Keratinocyte (primary cell): Measurements from ENCODE around the gene SIPA1L2. TPM values are rescaled to one million over a fixed set of nuclear protein-coding genes. Genes with fewer than 3 reads are reported as not detected.

Experiments
- DNase-seq: peaks from one replicate; pipeline ENCODE4 v3.0.0-alpha.2; 2011; ENCODE audit warnings: low read depth, missing footprints, low spot score
- FAIRE-seq: peaks from 2 replicates; lab custom pipeline; 2011; peaks lifted over from hg19 to GRCh38; lab: Jason Lieb, UNC
- H2AFZ ChIP-seq: 2 replicates; pipeline ENCODE4 v1.6.0; 2012; ENCODE audit warnings: low read length, control low read depth, inconsistent platforms; ENCODE audit not compliant: control insufficient read depth
- H3K27ac ChIP-seq: 2 replicates; pipeline ENCODE4 v1.5.1; 2011; ENCODE audit warnings: low read length; ENCODE audit not compliant: control insufficient read depth, insufficient read depth
- H3K27me3 ChIP-seq: 3 replicates; pipeline ENCODE4 v1.6.0; 2011; ENCODE audit warnings: low read length; ENCODE audit not compliant: control insufficient read depth, insufficient read depth; ENCODE audit errors: extremely low read depth
- H3K36me3 ChIP-seq, 2 experiments: 2 replicates in 1 of 2; 3 replicates in 1 of 2; pipeline ENCODE4 v1.5.1; 2011; ENCODE audit warnings: low read length in 2 of 2, mild to moderate bottlenecking in 1 of 2; ENCODE audit not compliant: control insufficient read depth in 2 of 2, insufficient read depth in 2 of 2; ENCODE audit errors: extremely low read depth in 1 of 2
- H3K4me1 ChIP-seq: 3 replicates; pipeline ENCODE4 v1.5.1; 2011; ENCODE audit warnings: low read length; ENCODE audit not compliant: control insufficient read depth, insufficient read depth; ENCODE audit errors: extremely low read depth
- H3K4me2 ChIP-seq: 3 replicates; pipeline ENCODE4 v1.6.0; 2011; ENCODE audit warnings: low read depth, low read length; ENCODE audit not compliant: control insufficient read depth, insufficient read depth; ENCODE audit errors: extremely low read depth
- H3K4me3 ChIP-seq, 3 experiments: fragments of 200-600 bp in 1 of 3; sonication (generic) in 1 of 3; 2 replicates in 2 of 3; 3 replicates in 1 of 3; pipeline ENCODE4 v1.5.1; 2011 to 2016; ENCODE audit warnings: low read length in 3 of 3, mild to moderate bottlenecking in 3 of 3, control low read depth in 2 of 3, inconsistent platforms in 1 of 3, low read depth in 1 of 3, mixed read lengths in 1 of 3, mixed run types in 1 of 3, moderate library complexity in 1 of 3; ENCODE audit not compliant: control insufficient read depth in 2 of 3, insufficient read depth in 2 of 3; ENCODE audit errors: extremely low read depth in 1 of 3
- H3K79me2 ChIP-seq: 2 replicates; pipeline ENCODE4 v1.6.0; 2012; ENCODE audit warnings: low read length; ENCODE audit not compliant: control insufficient read depth, insufficient read depth
- H3K9ac ChIP-seq: 3 replicates; pipeline ENCODE4 v1.6.0; 2011; ENCODE audit warnings: low read length; ENCODE audit not compliant: control insufficient read depth, insufficient read depth; ENCODE audit errors: extremely low read depth
- H3K9me1 ChIP-seq: 3 replicates; pipeline ENCODE4 v1.6.0; 2011; ENCODE audit warnings: low read length; ENCODE audit not compliant: control insufficient read depth, insufficient read depth; ENCODE audit errors: extremely low read depth
- H3K9me3 ChIP-seq: 2 replicates; pipeline ENCODE4 v1.5.1; 2012; ENCODE audit warnings: low read depth, low read length; ENCODE audit not compliant: control insufficient read depth
- H4K20me1 ChIP-seq: 3 replicates; pipeline ENCODE4 v1.6.0; 2011; ENCODE audit warnings: low read length; ENCODE audit not compliant: control insufficient read depth, insufficient read depth; ENCODE audit errors: extremely low read depth
- EZH2 ChIP-seq: IDR thresholded peaks from one replicate; pipeline ENCODE4 v1.6.1; 2012; ENCODE audit warnings: inconsistent platforms, mild to moderate bottlenecking, low read length, moderate library complexity
- dilution Hi-C: fragments of 300-500 bp; cut with MboI; formaldehyde crosslinking; loops from one replicate; pipeline ENCODE4 v1.7.0; 2020; ENCODE audit warnings: low sequenced_read_pairs; ENCODE audit not compliant: extremely low pct_ligation_motif_present
- polyA plus RNA-seq, 5 experiments: library from polyadenylated mRNA; depleted of rRNA in 3 of 5; stranded (reverse) in 3 of 5; stranded (forward) in 1 of 5; unstranded in 1 of 5; fragments of >200 nt; gene quantifications; 1 replicate in 1 of 5; 2 replicates in 3 of 5; 3 replicates in 1 of 5; pipeline versions ENCODE4 v1.2.1 to v1.2.3, GENCODE V29; 2011 to 2012; ENCODE audit warnings: missing spikeins in 2 of 5, low read depth in 1 of 5, low replicate concordance in 1 of 5
- TF ChIP-seq, protein P1 (sequence below), 3 experiments: IDR thresholded peaks in 1 of 3; conservative IDR thresholded peaks in 1 of 3; optimal IDR thresholded peaks in 1 of 3; 2 replicates in 2 of 3; 3 replicates in 1 of 3; pipeline versions ENCODE3 to v1.5.1; 2011; ENCODE audit warnings: low read length in 3 of 3, mild to moderate bottlenecking in 3 of 3, moderate library complexity in 2 of 3, control low read depth in 1 of 3, inconsistent platforms in 1 of 3; ENCODE audit not compliant: insufficient read depth in 2 of 3; ENCODE audit errors: extremely low read depth in 1 of 3

SIPA1L2 gene
- polyA plus RNA-seq, 1 donor (not counting 4 experiments of a cell fraction or from before 2014, with no cell fraction given), result 2.1 TPM

DNA sequence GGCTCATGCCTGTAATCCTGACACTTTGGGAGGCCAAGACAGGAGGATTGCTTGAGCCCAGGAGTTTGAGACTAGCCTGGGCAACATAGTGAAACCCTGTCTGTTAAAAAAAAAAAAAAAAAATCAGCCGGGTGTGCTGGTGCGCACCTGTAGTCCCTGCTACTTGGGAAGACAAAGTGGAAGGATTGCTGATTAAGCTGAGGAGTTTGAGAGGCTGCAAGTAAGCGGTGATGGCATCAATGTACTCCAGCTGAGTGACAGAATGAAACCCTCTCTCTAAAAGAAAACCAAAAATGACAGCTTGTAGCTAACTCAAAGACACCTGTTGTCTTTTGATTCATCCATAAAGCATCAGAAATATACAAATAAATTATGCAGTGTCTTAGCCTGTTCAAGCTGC lies 31.8 kb downstream of the SIPA1L2 start:
- Histone ChIP-seq H3K9me1 (no peaks in the 10 kb centered on the region), H3K9ac (no peak overlapping the region), H3K27me3 (no peaks in the 10 kb centered on the region), H2AFZ (no peak overlapping the region), H3K4me2 (no peak overlapping the region), H3K79me2 (no peaks in the 10 kb centered on the region), H3K36me3 (no peaks in the 10 kb centered on the region), H3K4me3 (no peak overlapping the region), H3K9me3 (no peaks in the 10 kb centered on the region), H3K4me1 (peaks cover 14% of the 10 kb centered on the region), H4K20me1 (no peaks in the 10 kb centered on the region), H3K27ac (no peak overlapping the region)
- TF ChIP-seq, protein P1, sequence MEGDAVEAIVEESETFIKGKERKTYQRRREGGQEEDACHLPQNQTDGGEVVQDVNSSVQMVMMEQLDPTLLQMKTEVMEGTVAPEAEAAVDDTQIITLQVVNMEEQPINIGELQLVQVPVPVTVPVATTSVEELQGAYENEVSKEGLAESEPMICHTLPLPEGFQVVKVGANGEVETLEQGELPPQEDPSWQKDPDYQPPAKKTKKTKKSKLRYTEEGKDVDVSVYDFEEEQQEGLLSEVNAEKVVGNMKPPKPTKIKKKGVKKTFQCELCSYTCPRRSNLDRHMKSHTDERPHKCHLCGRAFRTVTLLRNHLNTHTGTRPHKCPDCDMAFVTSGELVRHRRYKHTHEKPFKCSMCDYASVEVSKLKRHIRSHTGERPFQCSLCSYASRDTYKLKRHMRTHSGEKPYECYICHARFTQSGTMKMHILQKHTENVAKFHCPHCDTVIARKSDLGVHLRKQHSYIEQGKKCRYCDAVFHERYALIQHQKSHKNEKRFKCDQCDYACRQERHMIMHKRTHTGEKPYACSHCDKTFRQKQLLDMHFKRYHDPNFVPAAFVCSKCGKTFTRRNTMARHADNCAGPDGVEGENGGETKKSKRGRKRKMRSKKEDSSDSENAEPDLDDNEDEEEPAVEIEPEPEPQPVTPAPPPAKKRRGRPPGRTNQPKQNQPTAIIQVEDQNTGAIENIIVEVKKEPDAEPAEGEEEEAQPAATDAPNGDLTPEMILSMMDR (optimal IDR thresholded peaks at IDR 0.05 in 1 of 3, IDR thresholded peaks at IDR 0.05 in 1 of 3, conservative IDR thresholded peaks at IDR 0.05 in 1 of 3; ENCODE audit: extremely low read depth in 1 of 3, insufficient read depth in 2 of 3, low read length in 3 of 3), result no peak
- no peak for TF ChIP-seq EZH2
- dilution Hi-C loops, result no loop called here
- no peak for DNase-seq
- FAIRE-seq, result no peak

DNA sequence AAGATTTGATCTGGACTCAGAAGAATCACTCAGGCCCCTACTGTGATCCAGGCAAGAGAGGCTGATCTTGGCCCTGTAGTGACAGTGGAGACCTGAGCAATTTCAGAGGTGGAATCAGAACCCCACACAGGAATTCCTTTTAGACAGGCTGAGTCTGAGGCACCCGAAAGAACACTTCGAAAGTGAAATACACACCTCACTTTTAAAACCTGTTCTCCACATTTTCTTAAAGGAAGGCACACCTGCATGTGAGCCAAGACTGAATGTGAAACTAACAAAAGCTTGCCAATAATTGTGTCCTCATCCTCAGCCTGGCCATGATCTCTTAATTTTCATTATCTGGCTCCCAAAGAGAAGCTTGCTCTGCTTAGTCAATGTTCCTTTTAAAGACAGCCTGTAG lies 32.2 kb downstream of the SIPA1L2 start:
- no peaks in the 10 kb centered on the region for H4K20me1 ChIP-seq
- no peak overlapping the region for H3K4me2 ChIP-seq
- FAIRE-seq, result no peak
- DNase-seq, result no peak
- H3K36me3 ChIP-seq, result no peaks in the 10 kb centered on the region
- no peak overlapping the region for H3K4me3 ChIP-seq
- H3K9me3 ChIP-seq, result no peaks in the 10 kb centered on the region
- no peaks in the 10 kb centered on the region for H3K79me2 ChIP-seq
- no peak overlapping the region for H2AFZ ChIP-seq
- H3K9me1 ChIP-seq, result no peaks in the 10 kb centered on the region
- no peaks in the 10 kb centered on the region for H3K27me3 ChIP-seq
- no peak overlapping the region for H3K27ac ChIP-seq
- H3K4me1 ChIP-seq, result peaks cover 14% of the 10 kb centered on the region
- dilution Hi-C loops, result no loop called here
- H3K9ac ChIP-seq, result no peak overlapping the region
- no peak for TF ChIP-seq EZH2
- TF ChIP-seq, protein P1 (optimal IDR thresholded peaks at IDR 0.05 in 1 of 3, IDR thresholded peaks at IDR 0.05 in 1 of 3, conservative IDR thresholded peaks at IDR 0.05 in 1 of 3; ENCODE audit: extremely low read depth in 1 of 3, insufficient read depth in 2 of 3, low read length in 3 of 3), result no peak
